Trophoblast cell (in vitro differentiated cells and primary cell): ENCODE data around the gene TRAPPC6A.
A peak's percentile ranks its signal among the peaks of the same experiment; 100 is the strongest.

Experiments
- DNase-seq, 2 donors: peaks; one replicate each; pipeline ENCODE4 v3.0.0-alpha.2; 2016
- H2AFZ ChIP-seq: 2 replicates; pipeline ENCODE4 v1.6.1; 2013; ENCODE audit warnings: low read length, moderate library complexity, mild to moderate bottlenecking; ENCODE audit not compliant: insufficient read depth, poor library complexity
- H2AK5ac ChIP-seq: 2 replicates; pipeline ENCODE4 v1.6.1; 2013; ENCODE audit warnings: mild to moderate bottlenecking, low read length
- H2BK120ac ChIP-seq: 2 replicates; pipeline ENCODE4 v1.6.1; 2013; ENCODE audit warnings: low read length, mild to moderate bottlenecking, moderate library complexity; ENCODE audit not compliant: insufficient read depth, poor library complexity
- H2BK12ac ChIP-seq: 2 replicates; pipeline ENCODE4 v1.6.1; 2013; ENCODE audit warnings: mild to moderate bottlenecking, low read length, moderate library complexity
- H2BK5ac ChIP-seq: 2 replicates; pipeline ENCODE4 v1.6.1; 2013; ENCODE audit warnings: low read length, low read depth, moderate library complexity, mild to moderate bottlenecking; ENCODE audit not compliant: poor library complexity
- H3K14ac ChIP-seq: 2 replicates; pipeline ENCODE4 v1.6.1; 2013; ENCODE audit warnings: mild to moderate bottlenecking, low read length
- H3K18ac ChIP-seq: 2 replicates; pipeline ENCODE4 v1.6.1; 2013; ENCODE audit warnings: mild to moderate bottlenecking, low read length
- H3K23ac ChIP-seq: 2 replicates; pipeline ENCODE4 v1.6.1; 2013; ENCODE audit warnings: low read length
- H3K27ac ChIP-seq: 2 replicates; pipeline ENCODE4 v1.5.1; 2013; ENCODE audit warnings: low read depth, mild to moderate bottlenecking, inconsistent platforms, low read length, moderate library complexity
- H3K27me3 ChIP-seq: 2 replicates; pipeline ENCODE4 v1.6.1; 2013; ENCODE audit warnings: inconsistent platforms, mild to moderate bottlenecking, low read length, moderate library complexity; ENCODE audit not compliant: insufficient read depth
- H3K36me3 ChIP-seq, 2 experiments: 1 replicate in 1 of 2; 2 replicates in 1 of 2; pipeline ENCODE4 v1.6.1; 2013; ENCODE audit warnings: low read length in 2 of 2, mild to moderate bottlenecking in 2 of 2, moderate library complexity in 1 of 2; ENCODE audit not compliant: insufficient read depth in 2 of 2, control insufficient read depth in 1 of 2
- H3K4ac ChIP-seq: 2 replicates; pipeline ENCODE4 v1.6.1; 2013; ENCODE audit warnings: low read depth, mild to moderate bottlenecking, low read length, moderate library complexity
- H3K4me1 ChIP-seq, 2 experiments: 1 replicate in 1 of 2; 2 replicates in 1 of 2; pipeline ENCODE4 v1.6.1; 2013; ENCODE audit warnings: low read length in 2 of 2, mild to moderate bottlenecking in 2 of 2, moderate library complexity in 1 of 2; ENCODE audit not compliant: insufficient read depth in 2 of 2, control insufficient read depth in 1 of 2
- H3K4me2 ChIP-seq: 2 replicates; pipeline ENCODE4 v1.6.1; 2013; ENCODE audit warnings: inconsistent platforms, mild to moderate bottlenecking, low read length, moderate library complexity
- H3K4me3 ChIP-seq: 2 replicates; pipeline ENCODE4 v1.5.1; 2013; ENCODE audit warnings: mild to moderate bottlenecking, low read depth, low read length, inconsistent platforms
- H3K79me1 ChIP-seq: one replicate; pipeline ENCODE4 v1.6.1; 2013; ENCODE audit warnings: low read length
- H3K79me2 ChIP-seq: 2 replicates; pipeline ENCODE4 v1.6.1; 2013; ENCODE audit warnings: low read length, mild to moderate bottlenecking; ENCODE audit not compliant: control insufficient read depth, insufficient read depth, poor library complexity
- H3K9ac ChIP-seq: 2 replicates; pipeline ENCODE4 v1.6.1; 2013; ENCODE audit warnings: mild to moderate bottlenecking, low read length
- H3K9me3 ChIP-seq: 2 replicates; pipeline ENCODE4 v1.6.1; 2013; ENCODE audit warnings: low read depth, mild to moderate bottlenecking, control low read depth, inconsistent platforms, low read length; ENCODE audit not compliant: insufficient read depth
- H4K12ac ChIP-seq: 2 replicates; pipeline ENCODE4 v1.6.1; 2013; ENCODE audit warnings: low read depth, mild to moderate bottlenecking, low read length, moderate library complexity
- H4K8ac ChIP-seq: 2 replicates; pipeline ENCODE4 v1.6.1; 2013; ENCODE audit warnings: low read depth, mild to moderate bottlenecking, low read length, moderate library complexity
- H4K91ac ChIP-seq: one replicate; pipeline ENCODE4 v1.6.1; 2013; ENCODE audit warnings: low read depth, mild to moderate bottlenecking, low read length, moderate library complexity
- WGBS: extraction: QIAGEN DNeasy Blood & Tissue Kit; methylation state at CpG from one replicate; pipeline ENCODE4 v1.1.7; 2013; ENCODE audit warnings: missing lambda C conversion rate; ENCODE audit not compliant: insufficient read length, insufficient coverage; ENCODE audit errors: extremely low coverage; 5-methylcytosine and 5-hydroxymethylcytosine counted together

The TRAPPC6A gene

DNA sequence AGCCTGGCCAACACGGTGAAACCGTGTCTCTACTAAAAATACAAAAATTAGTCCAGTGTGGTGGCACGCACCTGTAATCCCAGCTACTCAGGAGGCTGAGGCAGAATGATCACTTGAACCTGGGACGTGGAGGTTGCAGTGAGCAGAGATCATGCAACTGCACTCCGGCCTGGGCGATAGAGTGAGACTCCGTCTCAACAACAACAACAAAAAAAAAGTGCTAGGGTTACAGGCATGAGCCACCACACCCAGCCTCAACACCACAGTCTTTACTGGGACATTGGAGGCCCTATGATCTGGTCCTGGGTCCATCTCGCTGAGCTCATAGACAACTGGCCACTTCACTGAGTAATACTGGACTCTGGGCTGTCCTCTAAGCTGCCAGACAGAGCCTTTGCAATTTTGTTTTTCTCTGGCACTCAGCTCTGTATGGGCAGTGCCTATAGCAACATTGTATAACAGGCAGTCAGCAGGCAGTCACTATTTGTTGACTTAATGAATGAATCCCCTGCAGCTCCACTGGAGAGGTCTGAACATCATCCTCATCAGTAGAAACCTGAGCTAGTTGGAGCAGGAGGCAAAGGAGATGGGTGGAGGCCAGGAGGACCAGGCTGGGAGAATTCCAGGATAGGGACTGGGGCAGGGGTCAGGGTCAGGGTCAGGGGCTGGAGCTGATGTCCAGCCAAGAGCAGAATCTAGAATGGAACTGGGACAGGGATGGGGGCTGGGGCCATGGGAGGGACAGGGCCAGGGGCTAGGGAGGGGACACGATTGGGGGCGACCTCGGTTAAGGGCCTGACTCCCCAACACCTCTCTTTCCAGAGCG lies 8.7 kb upstream of the TRAPPC6A start:
- Histone ChIP-seq H3K18ac (no peak overlapping the region), H2AFZ (no peak overlapping the region), H2BK12ac (no peak overlapping the region), H3K9ac (no peak overlapping the region), H3K23ac (no peak overlapping the region), H3K27me3 (no peaks in the 10 kb centered on the region), H3K36me3 (no peaks in the 10 kb centered on the region), H4K91ac (no peak overlapping the region), H3K4me2 (no peak overlapping the region), H3K14ac (no peak overlapping the region), H3K4me1 (no peaks in the 10 kb centered on the region), H4K12ac (no peak overlapping the region), H2BK120ac (no peak overlapping the region), H2BK5ac (no peak overlapping the region), H3K79me2 (no peaks in the 10 kb centered on the region), H2AK5ac (no peak overlapping the region), H4K8ac (no peak overlapping the region), H3K4ac (no peak overlapping the region), H3K79me1 (no peaks in the 10 kb centered on the region), H3K9me3 (peaks cover 2% of the 10 kb centered on the region), H3K27ac (no peak overlapping the region), H3K4me3 (no peak overlapping the region)
- DNase-seq, result no peak
- WGBS, result no CpG with 5 or more reads among the region's 12 CpGs

DNA sequence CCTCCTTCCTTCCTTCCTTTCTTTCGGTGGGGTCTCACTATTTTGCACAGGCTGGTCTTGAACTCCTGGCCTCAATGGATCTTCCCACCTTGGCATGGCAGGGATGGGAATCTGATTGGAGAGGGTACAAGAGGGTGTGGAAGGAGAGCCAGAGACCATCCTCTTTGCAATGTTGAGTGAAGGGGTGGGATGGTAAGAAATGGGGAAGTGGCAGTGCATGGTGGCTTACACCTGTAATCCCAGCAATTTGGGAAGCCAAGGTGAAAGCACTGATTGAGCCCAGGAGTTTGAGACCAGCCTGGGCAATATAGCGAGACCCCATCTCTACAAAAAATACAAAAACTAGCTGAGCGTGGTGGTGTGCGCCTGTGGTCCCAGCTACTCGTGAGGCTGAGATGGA lies 6.1 kb upstream of the TRAPPC6A start:
- H3K18ac ChIP-seq, result no peak overlapping the region
- H3K23ac ChIP-seq, result no peak overlapping the region
- no peak overlapping the region for H4K12ac ChIP-seq
- H3K36me3 ChIP-seq, result no peaks in the 10 kb centered on the region
- H2BK12ac ChIP-seq, result no peak overlapping the region
- no peak overlapping the region for H3K9ac ChIP-seq
- peaks cover 6 to 7% of the 10 kb centered on the region in 2 experiments for H3K4me1 ChIP-seq
- H3K27ac ChIP-seq, result no peak overlapping the region
- H3K14ac ChIP-seq, result no peak overlapping the region
- whole genome bisulfite sequencing, result no CpG with 5 or more reads among the region's 5 CpGs
- no peak overlapping the region for H3K4me2 ChIP-seq
- H3K79me1 ChIP-seq, result peaks cover 7% of the 10 kb centered on the region
- H2AK5ac ChIP-seq, result no peak overlapping the region
- no peaks in the 10 kb centered on the region for H3K27me3 ChIP-seq
- no peak overlapping the region for H2BK5ac ChIP-seq
- H3K4ac ChIP-seq, result no peak overlapping the region
- peaks cover 2% of the 10 kb centered on the region for H3K9me3 ChIP-seq
- peaks cover 9% of the 10 kb centered on the region for H3K79me2 ChIP-seq
- DNase-seq, result no peak
- no peak overlapping the region for H4K8ac ChIP-seq
- H2BK120ac ChIP-seq, result no peak overlapping the region
- H2AFZ ChIP-seq, result no peak overlapping the region
- H4K91ac ChIP-seq, result no peak overlapping the region
- H3K4me3 ChIP-seq, result no peak overlapping the region

DNA sequence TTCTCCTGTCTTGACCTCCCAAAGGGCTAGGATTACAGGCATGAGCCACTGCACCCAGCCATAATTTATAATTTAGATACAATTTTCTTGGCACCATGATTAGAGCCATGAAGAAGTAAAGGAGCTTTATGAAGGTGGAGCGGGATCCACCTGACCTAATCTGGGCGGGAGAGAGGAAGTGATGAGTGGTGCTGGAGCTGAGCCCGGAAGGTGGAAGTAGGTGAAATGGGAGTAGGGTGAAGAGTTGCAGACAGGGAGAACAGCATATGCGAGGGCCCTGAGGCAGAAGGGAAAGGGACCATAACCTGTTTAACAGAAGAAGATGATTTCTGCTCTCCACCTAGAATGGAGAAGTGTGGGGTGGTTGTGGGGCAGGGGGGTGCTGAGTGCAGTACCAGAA lies 4.7 kb upstream of the TRAPPC6A start:
- Histone ChIP-seq H2BK5ac (no peak overlapping the region), H3K36me3 (no peaks in the 10 kb centered on the region), H3K23ac (no peak overlapping the region), H3K79me2 (peaks cover 12% of the 10 kb centered on the region), H3K79me1 (peaks cover 14% of the 10 kb centered on the region), H4K12ac (no peak overlapping the region), H2BK12ac (no peak overlapping the region), H2BK120ac (no peak overlapping the region), H3K27me3 (no peaks in the 10 kb centered on the region), H3K18ac (no peak overlapping the region), H3K4me2 (no peak overlapping the region), H4K8ac (no peak overlapping the region), H4K91ac (no peak overlapping the region), H3K4me1 (peaks cover 6 to 7% of the 10 kb centered on the region in 2 experiments), H2AFZ (no peak overlapping the region), H3K4ac (no peak overlapping the region), H3K14ac (no peak overlapping the region), H3K4me3 (no peak overlapping the region), H3K27ac (no peak overlapping the region), H3K9me3 (peaks cover 2% of the 10 kb centered on the region), H3K9ac (no peak overlapping the region), H2AK5ac (no peak overlapping the region)
- DNase-seq, result no peak
- no CpG with 5 or more reads among the region's 4 CpGs for WGBS

DNA sequence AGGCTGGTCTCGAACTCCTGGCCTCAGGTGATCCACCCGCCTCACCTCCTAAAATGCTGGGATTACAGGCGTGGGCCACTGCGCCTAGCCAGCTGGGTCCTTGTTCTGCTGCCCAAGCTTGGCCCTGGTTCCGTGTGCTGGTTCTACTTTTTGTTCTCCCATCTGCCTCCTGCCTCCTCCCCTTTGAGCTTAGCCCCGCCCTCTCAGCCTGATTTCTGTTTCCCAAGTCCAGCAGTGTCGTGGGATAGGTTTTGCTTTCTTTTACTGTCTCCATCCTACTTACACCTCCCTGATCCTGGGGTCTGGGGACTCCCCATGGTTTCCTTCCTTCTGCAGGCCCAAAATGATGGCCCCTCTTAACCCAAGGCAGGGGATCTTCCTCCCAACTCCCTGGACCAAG lies 2.9 kb upstream of the TRAPPC6A start:
- Histone ChIP-seq H4K12ac (no peak overlapping the region), H2BK12ac (no peak overlapping the region), H3K4ac (no peak overlapping the region), H2AFZ (no peak overlapping the region), H3K9ac (no peak overlapping the region), H4K8ac (no peak overlapping the region), H3K23ac (no peak overlapping the region), H2AK5ac (no peak overlapping the region), H3K27ac (no peak overlapping the region), H3K79me2 (peaks cover 12% of the 10 kb centered on the region), H3K4me3 (no peak overlapping the region), H3K4me1 (peaks cover 6 to 7% of the 10 kb centered on the region in 2 experiments), H3K14ac (no peak overlapping the region), H3K79me1 (peaks cover 14% of the 10 kb centered on the region), H3K4me2 (no peak overlapping the region), H3K36me3 (no peaks in the 10 kb centered on the region), H2BK120ac (no peak overlapping the region), H2BK5ac (no peak overlapping the region), H3K27me3 (no peaks in the 10 kb centered on the region), H4K91ac (no peak overlapping the region), H3K9me3 (peaks cover 2% of the 10 kb centered on the region), H3K18ac (peak overlapping the region; percentile 7)
- no peak for DNase-seq
- no CpG with 5 or more reads among the region's 7 CpGs for WGBS
